ENCODE measurements around the gene HSBP1L1. TPM values are rescaled to one million over a fixed set of nuclear protein-coding genes. Genes with fewer than 3 reads are reported as not detected.

The HSBP1L1 gene
- total RNA-seq, 1 experiment from 2014 or later: not detected

GRCh38 chr18:79947054-79947755, 17.2 kb upstream of the HSBP1L1 start:
- H3K14ac ChIP-seq (ENCODE audit: insufficient read depth, low read length): no peak overlapping the region
- peak; percentile 24 for DNase-seq
- TF ChIP-seq, protein P1, sequence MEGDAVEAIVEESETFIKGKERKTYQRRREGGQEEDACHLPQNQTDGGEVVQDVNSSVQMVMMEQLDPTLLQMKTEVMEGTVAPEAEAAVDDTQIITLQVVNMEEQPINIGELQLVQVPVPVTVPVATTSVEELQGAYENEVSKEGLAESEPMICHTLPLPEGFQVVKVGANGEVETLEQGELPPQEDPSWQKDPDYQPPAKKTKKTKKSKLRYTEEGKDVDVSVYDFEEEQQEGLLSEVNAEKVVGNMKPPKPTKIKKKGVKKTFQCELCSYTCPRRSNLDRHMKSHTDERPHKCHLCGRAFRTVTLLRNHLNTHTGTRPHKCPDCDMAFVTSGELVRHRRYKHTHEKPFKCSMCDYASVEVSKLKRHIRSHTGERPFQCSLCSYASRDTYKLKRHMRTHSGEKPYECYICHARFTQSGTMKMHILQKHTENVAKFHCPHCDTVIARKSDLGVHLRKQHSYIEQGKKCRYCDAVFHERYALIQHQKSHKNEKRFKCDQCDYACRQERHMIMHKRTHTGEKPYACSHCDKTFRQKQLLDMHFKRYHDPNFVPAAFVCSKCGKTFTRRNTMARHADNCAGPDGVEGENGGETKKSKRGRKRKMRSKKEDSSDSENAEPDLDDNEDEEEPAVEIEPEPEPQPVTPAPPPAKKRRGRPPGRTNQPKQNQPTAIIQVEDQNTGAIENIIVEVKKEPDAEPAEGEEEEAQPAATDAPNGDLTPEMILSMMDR (conservative IDR thresholded peaks at IDR 0.05): no peak
- no peak overlapping the region for H3K56ac ChIP-seq (ENCODE audit: insufficient read length, low read depth, low read length)
- H3K9ac ChIP-seq (ENCODE audit: extremely low read depth, insufficient read length, low read length): no peak overlapping the region
- no peak overlapping the region for H2BK20ac ChIP-seq (ENCODE audit: low read depth, low read length, poor library complexity, severe bottlenecking)
- no peaks in the 10 kb centered on the region for H3K4me1 ChIP-seq (ENCODE audit: insufficient read depth, low read length)
- no peak overlapping the region for H4K91ac ChIP-seq (ENCODE audit: insufficient read length, low read depth, low read length)
- H3K4me1 Mint-ChIP-seq: peaks cover 9 to 25% of the 10 kb centered on the region in 2 experiments
- peaks cover 4% of the 10 kb centered on the region for H3K23me2 ChIP-seq (ENCODE audit: insufficient read length, low read depth, low read length, poor library complexity, severe bottlenecking)
- H3K79me2 ChIP-seq (ENCODE audit: insufficient read depth, low read length): no peaks in the 10 kb centered on the region
- H4K8ac ChIP-seq (replicated peaks; ENCODE audit: insufficient read length, low read depth, low read length): no peak overlapping the region
- H3T11ph ChIP-seq (ENCODE audit: low read length): no peak overlapping the region
- no peak overlapping the region for H2BK12ac ChIP-seq (ENCODE audit: insufficient read length, low read depth, low read length)
- no peak overlapping the region for H2BK5ac ChIP-seq (ENCODE audit: insufficient read length, low read length)
- peaks cover 30% of the 10 kb centered on the region for H3K27me3 Mint-ChIP-seq (ENCODE audit: low read depth)
- no peak overlapping the region for H4K5ac ChIP-seq (ENCODE audit: insufficient read length, low read depth, low read length)
- H2BK120ac ChIP-seq (ENCODE audit: low read depth, low read length, poor library complexity, severe bottlenecking): no peak overlapping the region
- H3K27me3 ChIP-seq (ENCODE audit: insufficient read depth, low read length): peaks cover 5% of the 10 kb centered on the region; the same call in 1 of the 2 replicates
- no peak overlapping the region for H3K4me3 Mint-ChIP-seq
- no peak overlapping the region for H2BK15ac ChIP-seq (ENCODE audit: low read depth, low read length)
- WGBS (ENCODE audit: extremely low coverage, insufficient read length, low lambda C conversion rate): no CpG with 5 or more reads among the region's 14 CpGs
- H3K27ac ChIP-seq (ENCODE audit: insufficient read length, low read depth, low read length): no peak overlapping the region
- H3K23ac ChIP-seq (ENCODE audit: insufficient read length, low read depth, low read length): no peak overlapping the region
- H4K20me1 ChIP-seq (ENCODE audit: control insufficient read depth, insufficient read depth, insufficient read length): no peaks in the 10 kb centered on the region
- no peaks in the 10 kb centered on the region for H3K79me1 ChIP-seq (ENCODE audit: insufficient read depth, low read depth, low read length, poor library complexity, severe bottlenecking)
- H3K4me2 ChIP-seq (ENCODE audit: insufficient read depth, insufficient read length, low read length): no peak overlapping the region
- H2AFZ ChIP-seq (ENCODE audit: low read length): no peak overlapping the region
- no peak overlapping the region for H3K27ac Mint-ChIP-seq
- peaks cover 0 to 7% (median 4%) of the 10 kb centered on the region in 3 experiments; a peak in 3 of 7 replicates for H3K36me3 Mint-ChIP-seq (ENCODE audit: insufficient read depth in 1 of 3, low read depth in 3 of 3)
- no peak overlapping the region for H2AK5ac ChIP-seq (ENCODE audit: insufficient read length, low read length)
- H3K4ac ChIP-seq (ENCODE audit: low read depth, low read length): no peak overlapping the region
- H3K9me3 Mint-ChIP-seq: no peaks in the 10 kb centered on the region
- H3K18ac ChIP-seq (ENCODE audit: insufficient read length, low read depth, low read length): no peak overlapping the region
- H3K9me3 ChIP-seq (ENCODE audit: control insufficient read depth, low read depth, low read length): no peaks in the 10 kb centered on the region
